B cell (primary cell): ENCODE measurements around the gene ARFGEF2.

Experiments
- CTCF ChIP-seq: fragments of 200-600 bp; IDR thresholded peaks from one replicate; pipeline ENCODE4 v1.8.0; 2022; ENCODE audit warnings: antibody characterized with exemption, mild to moderate bottlenecking
- EZH2 ChIP-seq: IDR thresholded peaks from 2 replicates; pipeline ENCODE4 v1.6.1; 2012; ENCODE audit warnings: borderline replicate concordance, low read depth, mild to moderate bottlenecking, moderate library complexity, low read length; ENCODE audit not compliant: insufficient read depth, poor library complexity, severe bottlenecking

- TF ChIP-seq CTCF (peak; percentile 20), EZH2 (no peak)
Measured at GRCh38 chr20:48891235-48892048, 30.1 kb upstream of the ARFGEF2 start.
